ENCODE data around the gene TAF1B.

The TAF1B gene

GRCh38 chr2:9965119-9965822, 122.0 kb downstream of the TAF1B start:
- no peak for DNase-seq (ENCODE audit: low read depth in 2 of 2)

GRCh38 chr2:9966491-9967022, 123.3 kb downstream of the TAF1B start:
- no peak for DNase-seq (ENCODE audit: low read depth in 2 of 2)

GRCh38 chr2:9967053-9967775, 123.9 kb downstream of the TAF1B start:
- DNase-seq (ENCODE audit: low read depth in 2 of 2): no peak

- no peak for DNase-seq (ENCODE audit: low read depth in 2 of 2)
Measured at GRCh38 chr2:9968553-9969497, 125.6 kb downstream of the TAF1B start.

- no peak for DNase-seq (ENCODE audit: low read depth in 2 of 2)
Measured at GRCh38 chr2:9970200-9971044, 127.1 kb downstream of the TAF1B start.

GRCh38 chr2:9971105-9971818, 128.0 kb downstream of the TAF1B start:
- DNase-seq (ENCODE audit: low read depth in 2 of 2): no peak

GRCh38 chr2:9971890-9972289, 128.6 kb downstream of the TAF1B start:
- no peak for DNase-seq (ENCODE audit: low read depth in 2 of 2)

- DNase-seq (ENCODE audit: low read depth in 2 of 2): no peak
Measured at GRCh38 chr2:9972621-9973479, 129.6 kb downstream of the TAF1B start.

GRCh38 chr2:9973690-9974089, 130.4 kb downstream of the TAF1B start:
- no peak for DNase-seq (ENCODE audit: low read depth in 2 of 2)

- no peak for DNase-seq (ENCODE audit: low read depth in 2 of 2)
Measured at GRCh38 chr2:9974343-9974742, 131.1 kb downstream of the TAF1B start.

GRCh38 chr2:9975328-9975727, 132.1 kb downstream of the TAF1B start:
- no peak for DNase-seq (ENCODE audit: low read depth in 2 of 2)

GRCh38 chr2:9975805-9976447, 132.7 kb downstream of the TAF1B start:
- DNase-seq (ENCODE audit: low read depth in 2 of 2): no peak

GRCh38 chr2:9979977-9980376, 136.7 kb downstream of the TAF1B start:
- no peak for DNase-seq (ENCODE audit: low read depth in 2 of 2)

GRCh38 chr2:9980520-9980919, 137.2 kb downstream of the TAF1B start:
- no peak for DNase-seq (ENCODE audit: low read depth in 2 of 2)

GRCh38 chr2:9981655-9982054, 138.4 kb downstream of the TAF1B start:
- no peak for DNase-seq (ENCODE audit: low read depth in 2 of 2)

- DNase-seq (ENCODE audit: low read depth in 2 of 2): no peak
Measured at GRCh38 chr2:9982248-9982647, 139.0 kb downstream of the TAF1B start.

GRCh38 chr2:9982891-9983290, 139.6 kb downstream of the TAF1B start:
- no peak for DNase-seq (ENCODE audit: low read depth in 2 of 2)

GRCh38 chr2:9983401-9984216, 140.3 kb downstream of the TAF1B start:
- DNase-seq (ENCODE audit: low read depth in 2 of 2): no peak
